Activated CD8-positive, alpha-beta memory T cell treated with anti-CD3 and anti-CD28 coated beads for 36 hours (primary cell): ENCODE data around the gene TMPRSS11A. TPM values are rescaled to one million over a fixed set of nuclear protein-coding genes. Genes with fewer than 3 reads are reported as not detected.

Source experiments
- CTCF ChIA-PET: fragments of 350-600 bp; sonication (Branson Sonifier 250); formaldehyde crosslinking; loops from one replicate; lab custom pipeline; 2021; ENCODE audit warnings: antibody characterized with exemption; lab: Charles Lee
- POLR2A ChIA-PET: fragments of 350-600 bp; sonication (Branson Sonifier 250); formaldehyde crosslinking; loops from one replicate; lab custom pipeline; 2021; ENCODE audit warnings: antibody characterized with exemption; lab: Charles Lee
- total RNA-seq, 2 experiments: library from RNA; stranded (reverse); gene quantifications; one replicate each; pipeline ENCODE4 v1.2.3, GENCODE V29; 2021

The TMPRSS11A gene
- not detected for total RNA-seq

- CTCF ChIA-PET = no interaction called here
- POLR2A ChIA-PET = no interaction called here
Measured at GRCh38 chr4:67963356-67963755, at the start of gene TMPRSS11A. Gene TMPRSS11A, minus strand, starts transcription at chr4:67963493. Its CDS starts 100 bp downstream, at chr4:67963393.

GRCh38 chr4:68011684-68012083, 48.4 kb upstream of the TMPRSS11A start:
- CTCF ChIA-PET = no interaction called here
- POLR2A ChIA-PET = no interaction called here

- POLR2A ChIA-PET = no interaction called here
- CTCF ChIA-PET = no interaction called here
Measured at GRCh38 chr4:68002906-68003305, 39.6 kb upstream of the TMPRSS11A start.

GRCh38 chr4:67996127-67996526, 32.8 kb upstream of the TMPRSS11A start:
- ChIA-PET CTCF (no interaction called here), POLR2A (no interaction called here)

- ChIA-PET CTCF (no interaction called here), POLR2A (no interaction called here)
Measured at GRCh38 chr4:67988991-67989390, 25.7 kb upstream of the TMPRSS11A start.

- ChIA-PET CTCF (no interaction called here), POLR2A (no interaction called here)
Measured at GRCh38 chr4:67983333-67983732, 20.0 kb upstream of the TMPRSS11A start.

GRCh38 chr4:67980512-67980911, 17.2 kb upstream of the TMPRSS11A start:
- POLR2A ChIA-PET = no interaction called here

GRCh38 chr4:67973608-67974007, 10.3 kb upstream of the TMPRSS11A start:
- CTCF ChIA-PET = interaction anchor here (0.7 kb wide), 1 partner anchor 153 kb away, joined by 4 read pairs; no protein-coding TSS in a partner anchor
- POLR2A ChIA-PET = no interaction called here

More at GRCh38 chr4:67980512-67980911, 17.2 kb upstream of the TMPRSS11A start:
- CTCF ChIA-PET = no interaction called here

GRCh38 chr4:67954890-67955289, 8.4 kb downstream of the TMPRSS11A start:
- CTCF ChIA-PET = no interaction called here
- POLR2A ChIA-PET = no interaction called here

- CTCF ChIA-PET = no interaction called here
- POLR2A ChIA-PET = no interaction called here
Measured at GRCh38 chr4:67941074-67941473, 22.2 kb downstream of the TMPRSS11A start.

- POLR2A ChIA-PET = no interaction called here
- CTCF ChIA-PET = no interaction called here
Measured at GRCh38 chr4:67940506-67940905, 22.8 kb downstream of the TMPRSS11A start.

- ChIA-PET POLR2A (no interaction called here), CTCF (no interaction called here)
Measured at GRCh38 chr4:67939195-67939594, 24.1 kb downstream of the TMPRSS11A start.

- CTCF ChIA-PET = no interaction called here
- POLR2A ChIA-PET = no interaction called here
Measured at GRCh38 chr4:67935888-67936287, 27.4 kb downstream of the TMPRSS11A start.

GRCh38 chr4:67934628-67935027, 28.7 kb downstream of the TMPRSS11A start:
- ChIA-PET CTCF (no interaction called here), POLR2A (no interaction called here)

- ChIA-PET CTCF (no interaction called here), POLR2A (no interaction called here)
Measured at GRCh38 chr4:67933755-67934154, 29.5 kb downstream of the TMPRSS11A start.

- CTCF ChIA-PET = no interaction called here
- POLR2A ChIA-PET = no interaction called here
Measured at GRCh38 chr4:67933038-67933437, 30.3 kb downstream of the TMPRSS11A start.

- ChIA-PET POLR2A (no interaction called here), CTCF (no interaction called here)
Measured at GRCh38 chr4:67931256-67931655, 32.0 kb downstream of the TMPRSS11A start.

GRCh38 chr4:67929426-67929825, 33.9 kb downstream of the TMPRSS11A start:
- CTCF ChIA-PET = no interaction called here
- POLR2A ChIA-PET = no interaction called here

GRCh38 chr4:67928546-67928945, 34.7 kb downstream of the TMPRSS11A start:
- ChIA-PET POLR2A (no interaction called here), CTCF (no interaction called here)

- CTCF ChIA-PET = no interaction called here
- POLR2A ChIA-PET = no interaction called here
Measured at GRCh38 chr4:67927251-67927650, 36.0 kb downstream of the TMPRSS11A start.

GRCh38 chr4:67926485-67926884, 36.8 kb downstream of the TMPRSS11A start:
- ChIA-PET CTCF (no interaction called here), POLR2A (no interaction called here)

- POLR2A ChIA-PET = no interaction called here
- CTCF ChIA-PET = no interaction called here
Measured at GRCh38 chr4:67922697-67923096, 40.6 kb downstream of the TMPRSS11A start.
